Gastroesophageal sphincter (tissue), 4 donors: ENCODE measurements around the gene USF1. TPM values are rescaled to one million over a fixed set of nuclear protein-coding genes. Genes with fewer than 3 reads are reported as not detected.
"Not testable (repeated sequence)": the region's sequence is repeated elsewhere in the genome, so short reads cannot be mapped to it uniquely, and the experiment has no call there.

Source experiments
- ATAC-seq: fragments of 150-250 bp; one replicate; pipeline ENCODE4 v1.9.1; 2016; ENCODE audit warnings: mild to moderate bottlenecking, moderate library complexity
- H3K27ac ChIP-seq, 4 donors: fragments of 200-600 bp; sonication (generic) in 3 of 4; 1 replicate in 3 of 4; 2 replicates in 1 of 4; pipeline ENCODE4 v1.5.1; 2016 to 2019
- H3K27me3 ChIP-seq: fragments of 200-600 bp; sonication (generic); one replicate; pipeline ENCODE4 v1.5.1; 2019
- H3K36me3 ChIP-seq, 2 donors: fragments of 200-600 bp; sonication (generic); one replicate each; pipeline ENCODE4 v1.5.1; 2019; ENCODE audit warnings: control low read depth in 1 of 2
- H3K4me1 ChIP-seq, 3 donors: fragments of 200-600 bp; sonication (generic); 1 replicate in 2 of 3; 2 replicates in 1 of 3; pipeline ENCODE4 v1.5.1; 2016 to 2019; ENCODE audit warnings: control low read depth in 2 of 3
- H3K4me3 ChIP-seq, 2 donors: fragments of 200-600 bp; sonication (generic); one replicate each; pipeline ENCODE4 v1.5.1; 2019; ENCODE audit warnings: mild to moderate bottlenecking in 1 of 2, moderate library complexity in 1 of 2
- H3K9me3 ChIP-seq, 3 donors: fragments of 200-600 bp; sonication (generic); one replicate each; pipeline ENCODE4 v1.5.1; 2017 to 2019; ENCODE audit warnings: control low read depth in 2 of 3
- CTCF ChIP-seq, 4 experiments: fragments of 200-600 bp in 2 of 4; fragments of 450-650 bp in 2 of 4; sonication (generic) in 1 of 4; IDR thresholded peaks; one replicate each; pipeline ENCODE4 v1.5.1; 2017 to 2019; ENCODE audit warnings: antibody characterized with exemption in 4 of 4, mild to moderate bottlenecking in 2 of 4, moderate library complexity in 2 of 4
- EP300 ChIP-seq: sonication (generic); formaldehyde crosslinking; IDR thresholded peaks from one replicate; pipeline ENCODE4 v1.6.1; 2017; ENCODE audit warnings: antibody characterized with exemption, mild to moderate bottlenecking
- POLR2A ChIP-seq, 2 donors: fragments of 450-650 bp; IDR thresholded peaks; one replicate each; pipeline ENCODE4 v1.6.1; 2017; ENCODE audit warnings: antibody characterized with exemption in 2 of 2, mild to moderate bottlenecking in 2 of 2, moderate library complexity in 1 of 2
- POLR2AphosphoS5 ChIP-seq: sonication (generic); formaldehyde crosslinking; IDR thresholded peaks from one replicate; pipeline ENCODE4 v1.6.1; 2017; ENCODE audit warnings: antibody characterized with exemption
- WGBS, 2 donors: methylation state at CpG; one replicate each; pipeline ENCODE4 v1.1.5; 2018; ENCODE audit warnings: low coverage in 1 of 2; 5-methylcytosine and 5-hydroxymethylcytosine counted together
- total RNA-seq, 4 donors: library from RNA; depleted of rRNA; stranded (reverse); fragments of >200 nt; gene quantifications; one replicate each; pipeline ENCODE4 v1.1.0, GENCODE V29; 2016

The USF1 gene
- total RNA-seq, 4 donors from 2014 or later = 50.9 to 79.4 (median 60.5) TPM

GRCh38 chr1:161021165-161021969, 24.4 kb downstream of the USF1 start:
- Histone ChIP-seq H3K4me1 (peaks cover 0 to 17% (median 7%) of the 10 kb centered on the region in 3 donors), H3K27me3 (peaks cover 41% of the 10 kb centered on the region), H3K4me3 (peak overlapping the region; percentile 23 to 58), H3K9me3 (no peaks in the 10 kb centered on the region), H3K27ac (peak overlapping the region in 3 of 4 donors; percentile 68 to 76 (median 74)), H3K36me3 (no peaks in the 10 kb centered on the region)
- WGBS, 2 donors = 62% methylated on average over 8 of the region's 34 CpGs; no CpG with 5 or more reads in 1 of the 2 donors
- ATAC-seq = peak; percentile 89
- TF ChIP-seq CTCF (IDR thresholded peaks at IDR 0.05) (no peak), POLR2A (IDR thresholded peaks at IDR 0.05) (peak in 1 of 2 donors; percentile 2), EP300 (no peak), POLR2AphosphoS5 (no peak)

- peak within 1 kb of the TSS in 3 of 4 donors; percentile 68 to 76 (median 74) for H3K27ac ChIP-seq
- H3K36me3 ChIP-seq = no peaks in the 10 kb centered on the region
- no peaks in the 10 kb centered on the region for H3K9me3 ChIP-seq
- peaks cover 41% of the 10 kb centered on the region for H3K27me3 ChIP-seq
- 10 to 18% methylated on average over 2 to 20 of the region's 36 CpGs for WGBS, 2 donors
- TF ChIP-seq CTCF (IDR thresholded peaks at IDR 0.05) (peak in 1 of 4 experiments; percentile 10), POLR2A (IDR thresholded peaks at IDR 0.05) (no peak)
- H3K4me3 ChIP-seq = peak within 1 kb of the TSS; percentile 23 to 58
- ATAC-seq = peak; percentile 58
- H3K4me1 ChIP-seq = peaks cover 0 to 17% (median 7%) of the 10 kb centered on the region in 3 donors
These were observed 25.1 kb downstream of the USF1 start, which contains the start of gene F11R for GRCh38 chr1:161020509-161021164. Gene F11R (minus strand): TSS chr1:161021152. CDS start chr1:161021073, 79 bp downstream.

- Histone ChIP-seq H3K4me3 (peak overlapping the region; percentile 23 to 58), H3K4me1 (peaks cover 0 to 17% (median 7%) of the 10 kb centered on the region in 3 donors), H3K9me3 (no peaks in the 10 kb centered on the region), H3K27me3 (peaks cover 41% of the 10 kb centered on the region), H3K36me3 (no peaks in the 10 kb centered on the region), H3K27ac (peak overlapping the region in 3 of 4 donors; percentile 68 to 76 (median 74))
- ATAC-seq = no peak
- TF ChIP-seq EP300 = no peak
- peak; percentile 24 for TF ChIP-seq POLR2AphosphoS5
- WGBS, 2 donors = 33 to 38% methylated on average over 6 to 10 of the region's 10 CpGs
These were observed 25.9 kb downstream of the USF1 start for GRCh38 chr1:161019751-161020495.

- not testable (repeated sequence) for H3K4me3 ChIP-seq, H3K9me3 ChIP-seq, H3K36me3 ChIP-seq, ATAC-seq
- Histone ChIP-seq H3K4me1 (peaks cover 0 to 17% (median 7%) of the 10 kb centered on the region in 3 donors), H3K27me3 (peaks cover 41% of the 10 kb centered on the region), H3K27ac (peak overlapping the region in 1 of 4 donors; percentile 2)
- WGBS, 2 donors = 81 to 91% methylated on average over 6 to 8 of the region's 15 CpGs
These were observed 26.6 kb downstream of the USF1 start for GRCh38 chr1:161019111-161019660.

- Histone ChIP-seq H3K9me3 (no peaks in the 10 kb centered on the region), H3K27me3 (peaks cover 36% of the 10 kb centered on the region), H3K4me1 (peaks cover 0 to 17% (median 7%) of the 10 kb centered on the region in 3 donors), H3K36me3 (no peaks in the 10 kb centered on the region), H3K4me3 (no peak overlapping the region), H3K27ac (peak overlapping the region in 1 of 4 donors; percentile 2)
- WGBS, 2 donors = 64 to 100% methylated on average over 1 of the region's 1 CpG
- TF ChIP-seq EP300 (no peak), POLR2A (IDR thresholded peaks at IDR 0.05) (no peak), CTCF (IDR thresholded peaks at IDR 0.05) (no peak), POLR2AphosphoS5 (no peak)
- ATAC-seq = no peak
These were observed 27.2 kb downstream of the USF1 start for GRCh38 chr1:161018631-161018930.
